Natural killer cell (primary cell): ENCODE results near the gene ZSWIM1. TPM values are rescaled to one million over a fixed set of nuclear protein-coding genes. Genes with fewer than 3 reads are reported as not detected.

Experiments
- ATAC-seq, 3 donors: fragments of 150-1000 bp in 2 of 3; fragments of 200-7000 bp in 1 of 3; cut with Tn5 transposase; 1 replicate in 1 of 3; 2 replicates in 2 of 3; pipeline ENCODE4 v1.10.0; 2021; ENCODE audit warnings: mild to moderate bottlenecking in 2 of 3, moderate library complexity in 2 of 3
- DNase-seq, 2 donors: peaks; one replicate each; pipeline versions ENCODE4 v3.0.0 to v3.0.0-alpha.2; 2013 to 2021; ENCODE audit warnings: mixed read lengths in 1 of 2
- H3K27ac ChIP-seq: one replicate; pipeline ENCODE4 v1.5.1; 2013; ENCODE audit warnings: mild to moderate bottlenecking, low read length
- H3K27me3 ChIP-seq: one replicate; pipeline ENCODE4 v1.6.1; 2013; ENCODE audit warnings: low read length; ENCODE audit not compliant: control insufficient read depth, insufficient read depth
- H3K36me3 ChIP-seq: one replicate; pipeline ENCODE4 v1.6.1; 2013; ENCODE audit warnings: low read length; ENCODE audit not compliant: control insufficient read depth, insufficient read depth
- H3K4me1 ChIP-seq: one replicate; pipeline ENCODE4 v1.6.1; 2013; ENCODE audit warnings: low read length; ENCODE audit not compliant: control insufficient read depth, insufficient read depth
- H3K4me3 ChIP-seq: one replicate; pipeline ENCODE4 v1.5.1; 2013; ENCODE audit warnings: low read length
- H3K9me3 ChIP-seq: one replicate; pipeline ENCODE4 v1.6.1; 2013; ENCODE audit warnings: low read length; ENCODE audit not compliant: control insufficient read depth, insufficient read depth
- H3K27ac Mint-ChIP-seq, 2 donors: one replicate each; pipeline ENCODE4 v1.8.0; 2022; ENCODE audit warnings: mild to moderate bottlenecking in 2 of 2, mixed read lengths in 2 of 2, moderate library complexity in 1 of 2
- H3K27me3 Mint-ChIP-seq, 2 donors: one replicate each; pipeline ENCODE4 v1.8.0; 2022; ENCODE audit warnings: low read depth in 2 of 2, mixed read lengths in 2 of 2
- H3K36me3 Mint-ChIP-seq: one replicate; pipeline ENCODE4 v1.8.0; 2022; ENCODE audit warnings: mixed read lengths
- H3K4me1 Mint-ChIP-seq, 2 donors: one replicate each; pipeline ENCODE4 v1.8.0; 2022; ENCODE audit warnings: mixed read lengths in 2 of 2
- H3K4me3 Mint-ChIP-seq: one replicate; pipeline ENCODE4 v1.8.0; 2022; ENCODE audit warnings: mild to moderate bottlenecking, moderate library complexity, mixed read lengths
- H3K9me3 Mint-ChIP-seq, 2 donors: one replicate each; pipeline ENCODE4 v1.8.0; 2022; ENCODE audit warnings: mixed read lengths in 2 of 2
- CTCF ChIP-seq: fragments of 200-600 bp; IDR thresholded peaks from one replicate; pipeline ENCODE4 v1.8.0; 2022; ENCODE audit warnings: antibody characterized with exemption
- WGBS: methylation state at CpG from one replicate; pipeline ENCODE4 v1.1.7; 2013; ENCODE audit warnings: missing lambda C conversion rate; ENCODE audit not compliant: insufficient coverage; 5-methylcytosine and 5-hydroxymethylcytosine counted together
- intact Hi-C: fragments of 100-400 bp; cut with micrococcal nuclease; formaldehyde crosslinking; loops from one replicate; pipeline ENCODE4 v1.14.2; 2022
- total RNA-seq, 4 donors: library from RNA; stranded (reverse); fragments of 120-200 nt in 1 of 4; gene quantifications; one replicate each; pipeline versions ENCODE4 v1.2.3 to v1.2.4, GENCODE V29; 2013 to 2022

ZSWIM1 gene
- total RNA-seq, 3 donors from 2014 or later (not counting 1 experiment from before 2014, with no cell fraction given) = 0.59 to 2.4 (median 0.89) TPM

- H3K36me3 Mint-ChIP-seq = no peaks in the 10 kb centered on the region
- no peak overlapping the region for H3K4me3 Mint-ChIP-seq
- H3K27me3 Mint-ChIP-seq = no peaks in the 10 kb centered on the region
- no peaks in the 10 kb centered on the region for H3K9me3 ChIP-seq
- intact Hi-C loops = no loop called here
- no peaks in the 10 kb centered on the region for H3K9me3 Mint-ChIP-seq
- peaks cover 18 to 27% of the 10 kb centered on the region in 2 donors for H3K4me1 Mint-ChIP-seq
- no peak overlapping the region for H3K4me3 ChIP-seq
- DNase-seq (no peak), ATAC-seq (no peak)
- peaks cover 55% of the 10 kb centered on the region for H3K36me3 ChIP-seq
- no peak overlapping the region for H3K27ac ChIP-seq
- H3K27ac Mint-ChIP-seq = no peak overlapping the region
- no peak for TF ChIP-seq CTCF
- H3K4me1 ChIP-seq = peaks cover 11% of the 10 kb centered on the region
- H3K27me3 ChIP-seq = no peaks in the 10 kb centered on the region
These were observed 35.6 kb upstream of the ZSWIM1 start for GRCh38 chr20:45845452-45845851.

GRCh38 chr20:45848421-45848820 lies 32.6 kb upstream of the ZSWIM1 start:
- no peaks in the 10 kb centered on the region for H3K27me3 Mint-ChIP-seq
- H3K27ac ChIP-seq = no peak overlapping the region
- no peaks in the 10 kb centered on the region for H3K4me1 ChIP-seq
- 97% methylated on average over 8 of the region's 8 CpGs for WGBS
- no peak overlapping the region for H3K4me3 Mint-ChIP-seq
- TF ChIP-seq CTCF = no peak
- no peaks in the 10 kb centered on the region for H3K9me3 Mint-ChIP-seq
- intact Hi-C loops = no loop called here
- no peaks in the 10 kb centered on the region for H3K9me3 ChIP-seq
- DNase-seq (no peak), ATAC-seq (no peak)
- H3K36me3 Mint-ChIP-seq = no peaks in the 10 kb centered on the region
- H3K27ac Mint-ChIP-seq = no peak overlapping the region
- H3K36me3 ChIP-seq = peaks cover 53% of the 10 kb centered on the region
- no peak overlapping the region for H3K4me3 ChIP-seq
- H3K27me3 ChIP-seq = no peaks in the 10 kb centered on the region
- H3K4me1 Mint-ChIP-seq = peaks cover 7 to 14% of the 10 kb centered on the region in 2 donors

DNA sequence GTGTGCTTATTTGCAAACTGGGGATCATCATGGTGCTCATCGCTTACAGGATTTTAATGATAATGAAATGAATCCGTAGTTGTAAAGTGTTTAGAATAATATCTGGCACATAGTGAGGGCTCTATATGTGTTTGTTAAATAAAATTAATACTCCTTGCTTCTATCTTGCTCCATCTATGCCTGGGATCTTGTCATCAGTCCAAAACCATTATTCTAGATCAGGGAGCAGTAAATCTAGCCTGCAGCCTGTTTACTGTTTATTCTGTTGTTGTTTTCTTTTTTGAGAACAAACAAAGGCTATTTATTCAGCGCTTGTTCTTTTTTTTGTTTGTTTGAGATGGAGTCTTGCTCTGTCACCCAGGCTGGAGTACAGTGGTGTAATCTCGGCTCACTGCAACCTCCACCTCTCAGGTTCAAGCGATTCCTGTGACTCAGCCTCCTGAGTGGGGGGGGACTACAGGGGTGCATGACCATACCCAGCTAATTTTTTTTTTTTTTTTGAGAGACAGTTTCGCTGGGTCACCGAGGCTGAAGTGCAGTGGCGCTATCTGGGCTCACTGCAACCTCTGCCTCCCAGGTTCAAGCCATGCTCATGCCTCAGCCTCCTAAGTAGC lies 32.0 kb upstream of the ZSWIM1 start:
- intact Hi-C loops = no loop called here
- Histone ChIP-seq H3K27me3 (no peaks in the 10 kb centered on the region), H3K4me3 (no peak overlapping the region), H3K9me3 (no peaks in the 10 kb centered on the region), H3K4me1 (no peaks in the 10 kb centered on the region), H3K36me3 (peaks cover 50% of the 10 kb centered on the region), H3K27ac (no peak overlapping the region)
- ATAC-seq = no peak
- Mint-ChIP-seq H3K36me3 (no peaks in the 10 kb centered on the region), H3K4me1 (peaks cover 11 to 14% of the 10 kb centered on the region in 2 donors), H3K9me3 (no peaks in the 10 kb centered on the region), H3K27ac (no peak overlapping the region), H3K27me3 (no peaks in the 10 kb centered on the region), H3K4me3 (no peak overlapping the region)
- no peak for TF ChIP-seq CTCF
- WGBS = 100% methylated on average over 7 of the region's 8 CpGs
- DNase-seq = no peak

DNA sequence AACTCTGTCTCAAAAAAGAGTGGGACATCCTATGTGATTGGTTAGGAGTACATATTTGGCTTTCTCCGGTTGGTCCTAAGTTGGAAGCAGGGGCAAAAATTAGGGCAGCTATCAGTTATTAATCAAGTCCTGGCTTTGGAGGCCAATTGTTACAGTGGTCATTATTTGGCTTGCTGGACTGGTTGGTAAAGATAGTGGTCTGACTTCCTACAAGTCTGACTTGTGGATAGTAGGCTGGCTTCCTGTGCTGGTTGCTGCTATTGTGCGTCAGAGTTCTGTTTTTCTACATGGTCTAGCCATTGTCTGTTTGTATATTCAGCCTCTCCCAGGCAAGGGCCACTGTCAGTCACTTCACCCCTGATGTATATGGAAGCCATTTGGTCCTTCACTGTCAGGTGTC lies 30.8 kb upstream of the ZSWIM1 start:
- Histone ChIP-seq H3K4me1 (peaks cover 6% of the 10 kb centered on the region), H3K27me3 (no peaks in the 10 kb centered on the region), H3K27ac (no peak overlapping the region), H3K9me3 (no peaks in the 10 kb centered on the region), H3K36me3 (peaks cover 48% of the 10 kb centered on the region), H3K4me3 (no peak overlapping the region)
- peaks cover 11 to 18% of the 10 kb centered on the region in 2 donors for H3K4me1 Mint-ChIP-seq
- no peak for TF ChIP-seq CTCF
- no peak overlapping the region for H3K4me3 Mint-ChIP-seq
- no peak overlapping the region for H3K27ac Mint-ChIP-seq
- no peak for ATAC-seq
- H3K27me3 Mint-ChIP-seq = no peaks in the 10 kb centered on the region
- intact Hi-C loops = no loop called here
- WGBS = 100% methylated on average over 2 of the region's 2 CpGs
- no peaks in the 10 kb centered on the region for H3K9me3 Mint-ChIP-seq
- H3K36me3 Mint-ChIP-seq = no peaks in the 10 kb centered on the region
- DNase-seq = no peak
